ENCODE measurements around the gene ACP7. TPM values are rescaled to one million over a fixed set of nuclear protein-coding genes. Genes with fewer than 3 reads are reported as not detected.
"Not testable (repeated sequence)": the region's sequence is repeated elsewhere in the genome, so short reads cannot be mapped to it uniquely, and the experiment has no call there.

Gene ACP7
- total and polyA plus RNA-seq, 2 of the 4 experiments (the other 2 are of a cell fraction): not detected

- H4K5ac ChIP-seq (ENCODE audit: low read depth, low read length); H3K18ac ChIP-seq (ENCODE audit: low read depth, low read length); dilution Hi-C loops (cut with HindIII; ENCODE audit: low sequenced_read_pairs, unreplicated experiment); H3K79me1 ChIP-seq (ENCODE audit: low read depth in 1 of 2, low read length in 2 of 2); ATAC-seq (ENCODE audit: low read depth); H3K14ac ChIP-seq (replicated peaks; ENCODE audit: low read depth, low read length); H2BK15ac ChIP-seq (ENCODE audit: low read depth, low read length); H3K36me3 ChIP-seq (ENCODE audit: control insufficient read depth, insufficient read depth, low read length); H4K20me1 ChIP-seq (ENCODE audit: insufficient read depth, low read length); H3K9ac ChIP-seq (ENCODE audit: low read depth, low read length); CTCF ChIA-PET; H3K9me3 ChIP-seq (ENCODE audit: control insufficient read depth, insufficient read depth, low read length); H3K56ac ChIP-seq (ENCODE audit: extremely low read depth, insufficient read depth, low read length); H3K9me1 ChIP-seq (ENCODE audit: insufficient read depth, low read length); intact Hi-C loops (cut with micrococcal nuclease); H4K8ac ChIP-seq (ENCODE audit: low read depth in 2 of 2, low read length in 2 of 2); H2AK9ac ChIP-seq (replicated peaks; ENCODE audit: low read depth, low read length, poor library complexity); H3K4me3 ChIP-seq (ENCODE audit: insufficient read depth, low read depth, low read length); DNase-seq; H3K4me1 ChIP-seq (ENCODE audit: control insufficient read depth, insufficient read depth, low read length); H3K23ac ChIP-seq (ENCODE audit: low read depth, low read length); H2AK5ac ChIP-seq (ENCODE audit: low read depth, low read length); H2BK5ac ChIP-seq (ENCODE audit: low read depth, low read length, poor library complexity, severe bottlenecking); H3K27ac ChIP-seq (ENCODE audit: insufficient read depth, low read length); in situ Hi-C loops (cut with MboI; ENCODE audit: low sequenced_read_pairs); H3K4me2 ChIP-seq (ENCODE audit: low read depth, low read length); H2BK120ac ChIP-seq (ENCODE audit: low read depth, low read length); H2AFZ ChIP-seq (replicated peaks; ENCODE audit: low read length, poor library complexity); H2BK20ac ChIP-seq (ENCODE audit: low read depth, low read length); H4K91ac ChIP-seq (ENCODE audit: insufficient read depth, low read depth, low read length); POLR2A ChIA-PET (ENCODE audit: unreplicated experiment); H3K4ac ChIP-seq (ENCODE audit: low read depth, low read length); BruUV-seq (replicated peaks): not testable (repeated sequence)
- no CpG with 5 or more reads among the region's 5 CpGs for WGBS, 2 experiments (ENCODE audit: extremely low coverage in 2 of 2, insufficient read length in 1 of 2)
- H3K27me3 ChIP-seq (ENCODE audit: control insufficient read depth, insufficient read depth, low read length): peaks cover 17% of the 10 kb centered on the region
These were observed 11.8 kb downstream of the ACP7 start for GRCh38 chr19:39095799-39096540.
